GM19328 (cell line): ENCODE data around the gene ALPI.
"Not testable (repeated sequence)": the region's sequence is repeated elsewhere in the genome, so short reads cannot be mapped to it uniquely, and the experiment has no call there.

Experiments
- ATAC-seq: cut with Tn5 transposase; IDR thresholded peaks from one replicate; pipeline ENCODE4 v1.9.1; 2021; ENCODE audit warnings: mild to moderate bottlenecking, moderate library complexity; ENCODE audit not compliant: unreplicated experiment

ALPI gene

GRCh38 chr2:232441147-232441651 is 14.8 kb upstream of the ALPI start:
- ATAC-seq, result no peak

GRCh38 chr2:232441922-232442321 is 14.0 kb upstream of the ALPI start:
- ATAC-seq, result not testable (repeated sequence)

- not testable (repeated sequence) for ATAC-seq
These were observed 13.5 kb upstream of the ALPI start for GRCh38 chr2:232442431-232442830.

GRCh38 chr2:232443047-232443446 is 12.9 kb upstream of the ALPI start:
- not testable (repeated sequence) for ATAC-seq

- not testable (repeated sequence) for ATAC-seq
These were observed 12.1 kb upstream of the ALPI start for GRCh38 chr2:232443669-232444408.

- ATAC-seq, result no peak
These were observed 11.4 kb upstream of the ALPI start for GRCh38 chr2:232444409-232445148.

GRCh38 chr2:232445149-232445885 is 10.6 kb upstream of the ALPI start:
- ATAC-seq, result not testable (repeated sequence)

- not testable (repeated sequence) for ATAC-seq
These were observed 9.6 kb upstream of the ALPI start for GRCh38 chr2:232446266-232446777.

GRCh38 chr2:232447091-232447620 is 8.8 kb upstream of the ALPI start:
- ATAC-seq, result no peak

GRCh38 chr2:232447638-232448303 is 8.2 kb upstream of the ALPI start:
- ATAC-seq, result no peak

- ATAC-seq, result no peak
These were observed 7.7 kb upstream of the ALPI start for GRCh38 chr2:232448304-232448690.

- ATAC-seq, result no peak
These were observed 6.0 kb upstream of the ALPI start for GRCh38 chr2:232449964-232450363.

GRCh38 chr2:232451645-232452044 is 4.3 kb upstream of the ALPI start:
- ATAC-seq, result not testable (repeated sequence)

GRCh38 chr2:232454630-232455029 is 1.3 kb upstream of the ALPI start:
- no peak for ATAC-seq

GRCh38 chr2:232456296-232457120 is 555 bp downstream of the ALPI start:
- ATAC-seq, result no peak

GRCh38 chr2:232457121-232458011 is 1.4 kb downstream of the ALPI start:
- ATAC-seq, result no peak

- ATAC-seq, result no peak
These were observed 2.2 kb downstream of the ALPI start for GRCh38 chr2:232458051-232458660.
